GM21619 (cell line): ENCODE measurements around the gene TRAPPC14.
"Not testable (repeated sequence)": the region's sequence is repeated elsewhere in the genome, so short reads cannot be mapped to it uniquely, and the experiment has no call there.

Source experiments
- ATAC-seq: cut with Tn5 transposase; IDR thresholded peaks from one replicate; pipeline ENCODE4 v1.9.1; 2021; ENCODE audit not compliant: unreplicated experiment

The TRAPPC14 gene

DNA sequence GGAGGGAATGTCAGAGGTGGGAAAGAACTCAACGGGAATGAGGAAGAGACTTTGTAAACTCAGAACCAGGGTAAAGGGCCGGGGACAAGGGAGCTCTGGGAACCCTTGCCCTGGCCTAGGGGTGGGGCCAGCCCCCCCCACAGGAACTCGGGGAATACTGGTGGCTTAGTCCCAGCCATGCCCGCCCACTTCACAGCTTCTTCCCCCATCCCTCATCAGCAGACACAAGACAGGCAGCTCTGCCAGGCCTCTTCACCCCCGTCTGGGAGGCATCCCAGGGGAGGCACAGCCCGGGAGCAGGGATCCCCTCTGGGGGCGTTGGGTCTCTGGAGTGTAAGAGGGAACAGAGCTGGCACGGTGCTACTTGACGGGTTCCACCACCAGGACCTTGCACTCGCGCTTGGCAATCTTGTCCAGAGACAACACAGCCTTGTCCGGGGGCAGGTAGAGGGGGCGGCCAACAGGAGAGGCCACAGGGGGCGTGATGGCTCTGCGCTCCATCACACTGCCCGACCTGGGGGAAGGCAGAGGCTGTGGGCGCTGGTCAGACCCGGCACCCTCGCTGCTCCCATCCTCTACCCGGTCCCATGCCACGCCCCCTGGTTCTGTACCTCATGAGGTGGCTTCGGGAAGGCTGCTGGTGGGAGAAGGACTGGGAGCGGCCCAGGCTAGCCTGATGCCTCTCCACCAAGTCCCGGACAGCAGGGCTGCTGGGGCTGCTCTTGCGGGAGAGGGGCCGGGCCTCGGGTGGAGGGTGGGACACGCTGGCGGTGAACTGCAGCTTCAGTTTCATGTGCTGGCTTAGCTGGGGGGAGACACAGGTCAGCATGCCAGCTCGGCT is 3.7 kb downstream of the TRAPPC14 start:
- no peak for ATAC-seq

DNA sequence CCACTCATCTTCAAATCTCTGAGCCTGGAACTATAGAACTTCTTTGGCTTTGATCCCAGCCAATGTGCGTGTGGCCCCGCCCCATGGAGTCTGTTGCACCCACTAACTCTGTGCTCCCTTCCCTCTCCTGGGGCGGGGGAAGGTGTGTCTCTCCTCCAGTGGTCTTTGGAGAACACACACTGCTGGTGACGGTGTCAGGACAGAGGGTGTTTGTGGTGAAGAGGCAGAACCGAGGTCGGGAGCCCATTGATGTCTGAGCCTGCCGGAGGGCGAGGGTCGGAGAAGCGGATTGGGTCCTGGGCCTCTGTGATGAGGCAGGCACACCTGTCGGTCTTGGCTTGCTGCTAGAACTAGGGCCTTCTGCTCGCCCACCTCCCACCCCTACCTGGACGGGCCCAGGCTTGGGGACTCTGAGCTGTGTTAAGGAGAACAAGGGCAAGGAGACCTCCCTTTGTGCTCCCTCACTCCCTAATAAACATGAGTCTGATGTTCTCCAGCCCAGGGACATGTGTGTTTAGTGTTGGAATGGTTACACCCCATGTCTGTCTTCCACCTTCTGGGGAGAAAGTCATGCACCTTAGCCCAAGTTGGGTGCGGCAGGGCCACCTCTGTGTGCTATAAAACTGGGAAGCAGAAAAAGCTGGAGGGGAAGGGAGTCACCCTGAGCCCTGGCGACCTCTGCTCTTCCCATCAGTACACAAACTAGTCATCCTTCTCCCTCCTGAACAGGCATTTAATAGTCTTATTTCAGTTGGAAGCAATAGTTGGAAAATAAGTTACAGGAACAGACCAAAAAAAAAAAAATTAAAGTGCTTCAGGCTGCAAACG is 4.6 kb downstream of the TRAPPC14 start:
- ATAC-seq: no peak

DNA sequence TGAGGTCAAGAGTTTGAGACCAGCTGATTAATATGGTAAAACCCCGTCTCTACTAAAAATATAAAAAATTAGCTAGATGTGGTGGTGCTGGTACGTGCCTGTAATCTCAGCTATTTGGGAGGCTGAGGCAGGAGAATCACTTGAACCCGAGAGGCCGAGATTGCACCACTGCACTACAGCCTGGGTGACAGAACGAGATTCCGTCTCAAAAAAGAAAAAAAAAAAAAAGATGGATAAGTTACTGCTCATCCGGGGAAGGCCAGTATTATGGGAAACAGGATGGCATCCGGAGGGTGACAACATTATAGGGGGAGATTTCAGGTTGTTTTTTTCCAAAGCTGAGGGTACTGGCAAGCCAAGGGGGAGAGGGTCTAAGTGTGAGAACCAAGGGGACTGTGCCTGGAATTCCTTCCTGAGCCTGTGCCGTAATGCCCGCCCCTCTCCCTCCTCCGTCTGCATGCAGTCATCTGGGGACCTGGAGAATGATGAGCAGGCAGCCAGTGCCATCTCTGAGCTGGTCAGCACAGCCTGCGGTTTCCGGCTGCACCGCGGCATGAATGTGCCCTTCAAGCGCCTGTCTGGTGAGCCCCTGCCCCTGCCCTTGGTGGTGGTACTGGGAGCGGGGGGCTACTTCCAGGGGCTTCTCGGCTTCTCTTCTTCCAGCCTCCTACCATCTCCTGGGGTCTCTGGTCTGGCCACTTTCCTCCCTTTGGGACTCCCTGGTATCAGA is 5.4 kb downstream of the TRAPPC14 start:
- no peak for ATAC-seq

DNA sequence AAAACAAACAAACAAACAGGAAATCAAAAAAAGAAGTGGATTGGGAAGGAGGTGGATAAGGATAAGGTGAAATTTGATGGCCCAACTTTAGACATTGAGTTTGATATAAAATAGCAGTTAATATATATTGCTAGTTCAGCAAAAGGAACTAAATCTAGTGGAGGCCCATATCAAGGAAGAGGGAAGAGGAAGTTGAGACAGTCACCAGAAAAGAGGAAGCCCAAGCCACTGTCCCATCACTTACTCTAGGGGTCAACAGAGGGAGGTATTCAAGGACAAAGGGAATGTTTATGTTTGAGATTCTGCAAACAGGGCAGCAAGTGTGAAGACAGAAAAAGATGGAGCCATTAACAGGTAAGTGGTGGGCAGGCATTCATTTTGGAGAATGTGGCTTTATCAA is 6.1 kb downstream of the TRAPPC14 start:
- no peak for ATAC-seq

DNA sequence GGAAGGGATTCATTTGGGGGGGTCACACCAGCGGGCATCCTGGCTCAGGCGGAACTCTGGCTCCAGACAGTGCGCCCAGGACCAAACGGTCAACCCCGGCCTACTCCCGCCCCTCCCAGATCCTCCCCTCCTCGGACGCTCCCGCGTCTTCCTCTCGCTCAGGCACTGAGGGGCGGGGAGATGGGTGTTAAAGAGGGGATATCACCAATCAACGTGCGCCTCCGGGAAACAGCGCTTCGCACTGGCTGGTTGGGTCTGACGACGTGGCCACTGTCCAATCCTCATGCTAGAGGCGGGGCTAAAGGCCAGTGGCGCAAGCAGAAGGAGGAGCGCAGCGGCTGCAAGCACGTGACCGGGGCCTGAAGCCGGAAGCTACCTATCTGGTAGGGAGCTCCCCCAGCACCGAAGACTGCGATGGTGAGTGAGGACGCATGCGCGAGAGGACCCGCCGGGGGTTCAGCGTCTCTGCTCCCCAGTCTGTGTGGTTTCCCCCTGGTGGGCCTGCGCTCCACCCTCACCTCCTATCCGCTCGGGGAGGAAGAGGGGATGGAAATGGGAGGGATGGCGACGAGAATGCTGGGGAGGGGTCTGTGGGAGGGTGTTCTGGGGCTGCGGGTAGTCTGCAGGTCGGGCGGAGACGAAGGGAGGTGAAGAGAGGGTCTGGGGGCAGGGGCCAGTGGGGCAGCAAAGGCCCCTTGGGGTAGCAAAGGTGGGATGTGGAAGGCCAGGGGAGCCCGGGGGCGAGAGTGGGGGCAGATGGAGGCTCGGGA is 9.8 kb downstream of the TRAPPC14 start, which contains the start of gene LAMTOR4:
Gene LAMTOR4, plus strand, starts transcription at position 360 of the 770 bp plus-strand sequence. Its CDS starts 55 bp downstream, at position 415.
- peak; percentile 98 for ATAC-seq

DNA sequence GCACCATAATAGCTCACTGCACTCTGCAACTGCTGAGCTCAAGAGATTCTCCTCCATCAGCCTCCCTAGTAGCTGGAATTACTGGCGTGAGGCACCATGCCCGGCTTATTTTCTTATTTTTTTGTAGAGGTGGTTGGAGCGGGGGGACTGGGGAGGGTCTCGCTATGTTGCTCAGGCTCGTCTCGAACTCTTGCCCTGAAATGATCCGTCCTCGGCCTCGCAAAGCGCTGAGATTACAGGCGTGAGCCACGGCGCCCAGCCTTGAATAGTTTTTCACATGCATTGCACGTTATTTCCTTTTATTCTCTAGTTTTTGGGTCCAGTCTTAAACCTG is 10.3 kb downstream of the TRAPPC14 start:
- ATAC-seq: no peak

DNA sequence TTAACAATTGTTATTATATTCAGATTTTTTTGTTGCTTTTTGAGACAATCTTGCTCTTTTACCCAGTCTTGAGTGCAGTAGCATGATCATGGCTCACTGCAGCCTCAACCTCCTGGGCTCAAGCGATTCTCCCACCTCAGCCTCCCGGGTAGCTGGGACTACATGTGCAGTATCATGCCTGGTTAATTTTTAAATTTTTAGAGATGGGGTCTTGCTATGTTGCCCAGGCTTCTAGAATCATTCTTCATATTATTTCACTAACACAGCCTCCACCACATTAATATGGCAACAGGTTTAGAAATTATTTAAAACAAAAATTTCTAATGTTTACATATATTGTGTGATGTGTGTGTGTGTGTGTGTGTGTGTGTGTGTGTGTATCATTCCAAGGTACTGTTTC is 11.2 kb downstream of the TRAPPC14 start:
- no peak for ATAC-seq

DNA sequence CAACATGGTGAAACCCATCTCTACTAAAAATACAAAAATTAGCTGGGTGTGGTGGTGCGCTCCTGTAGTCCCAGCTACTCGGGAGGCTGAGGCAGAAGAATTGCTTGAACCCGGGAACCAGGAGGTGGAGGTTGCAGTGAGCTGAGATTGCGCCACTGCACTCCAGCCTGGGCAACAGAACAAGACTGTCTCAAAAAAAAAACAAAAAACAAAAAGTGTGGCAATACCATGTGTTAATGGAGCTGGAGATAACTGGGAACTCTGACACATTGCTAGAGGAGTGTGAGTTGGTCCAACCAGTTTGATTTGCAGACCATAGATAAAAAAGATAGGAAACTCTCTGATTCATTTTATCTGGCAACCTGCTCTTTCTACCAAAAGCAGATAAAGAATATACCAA is 12.2 kb downstream of the TRAPPC14 start:
- not testable (repeated sequence) for ATAC-seq

DNA sequence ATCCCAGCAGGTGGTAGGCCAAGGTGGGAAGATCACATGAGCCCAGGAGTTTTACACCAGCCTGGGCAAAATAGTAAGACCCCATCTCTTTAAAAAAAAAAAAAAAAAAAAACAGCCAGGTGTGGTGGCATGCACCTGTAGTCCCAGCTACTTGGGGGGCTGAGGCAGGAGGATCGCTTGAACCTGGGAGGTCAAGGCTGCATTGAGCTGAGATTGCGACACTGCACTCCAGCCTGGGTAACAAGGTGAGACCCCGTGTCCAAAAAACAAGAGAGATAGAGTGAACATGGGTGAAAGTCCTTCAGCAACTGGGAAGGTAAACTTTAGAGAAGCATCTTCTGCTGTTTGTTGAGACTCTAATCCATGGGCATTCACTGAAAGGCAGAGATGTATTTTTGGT is 16.1 kb downstream of the TRAPPC14 start:
- no peak for ATAC-seq

DNA sequence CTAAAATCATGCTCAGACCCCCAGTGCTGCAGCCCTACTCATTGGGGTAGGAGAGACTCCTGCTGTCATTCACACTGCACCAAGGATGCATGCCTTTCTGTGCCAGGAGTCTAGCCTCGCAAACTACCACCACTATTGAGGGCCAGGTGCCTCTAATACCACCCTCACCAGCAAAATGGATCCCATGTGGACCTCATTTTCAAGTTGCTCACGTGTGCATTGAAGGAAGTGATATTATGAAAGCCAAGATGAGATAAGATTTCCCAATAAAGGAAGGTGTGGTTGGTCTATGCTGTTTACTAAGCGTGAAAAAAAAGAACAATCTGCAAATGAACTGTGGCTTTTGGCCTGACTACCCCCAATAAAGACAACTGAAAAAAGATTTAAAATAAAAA is 17.0 kb downstream of the TRAPPC14 start:
- no peak for ATAC-seq

DNA sequence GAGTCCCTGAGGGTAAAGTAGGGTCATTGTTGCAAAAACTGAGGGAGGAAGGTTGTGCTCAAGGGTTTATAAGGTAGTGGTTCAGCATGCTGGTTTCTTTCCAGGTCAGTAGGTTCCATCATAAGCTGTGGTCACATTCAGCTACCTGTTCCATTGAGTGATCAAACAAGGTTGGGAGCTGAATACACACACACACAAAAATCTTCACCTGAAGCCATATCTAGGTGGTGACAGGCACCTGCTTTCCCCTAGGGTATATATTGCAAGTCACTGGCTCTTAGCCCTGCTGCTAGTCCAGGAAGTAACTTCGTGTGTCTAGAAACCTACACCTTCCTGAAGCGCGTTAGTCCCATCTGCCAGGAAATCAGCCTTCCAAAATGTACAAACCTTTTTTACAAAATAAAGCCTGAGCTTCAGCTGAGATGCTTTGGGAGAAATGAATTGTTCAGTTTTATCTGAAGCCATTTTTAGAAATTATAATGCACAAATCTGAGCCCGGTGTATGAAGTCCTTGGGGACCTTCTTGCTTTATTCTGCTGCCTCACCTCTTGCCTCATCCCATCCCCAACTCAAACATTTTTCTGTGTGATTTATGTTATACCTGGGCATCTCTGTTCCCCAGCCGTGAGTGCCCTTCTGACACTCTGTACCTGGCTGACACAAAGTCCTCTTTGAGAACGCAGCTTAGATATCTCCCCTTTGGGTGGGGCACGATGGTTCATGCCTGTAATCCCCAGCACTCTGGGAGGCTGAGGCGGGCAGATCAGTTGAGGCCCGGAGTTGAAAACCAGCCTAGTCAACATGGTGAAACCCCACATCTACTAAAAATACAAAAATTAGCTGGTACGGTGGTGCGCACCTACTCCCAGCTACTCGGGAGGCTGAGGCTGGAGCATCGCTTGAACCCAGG is 20.4 kb downstream of the TRAPPC14 start:
- ATAC-seq: no peak

DNA sequence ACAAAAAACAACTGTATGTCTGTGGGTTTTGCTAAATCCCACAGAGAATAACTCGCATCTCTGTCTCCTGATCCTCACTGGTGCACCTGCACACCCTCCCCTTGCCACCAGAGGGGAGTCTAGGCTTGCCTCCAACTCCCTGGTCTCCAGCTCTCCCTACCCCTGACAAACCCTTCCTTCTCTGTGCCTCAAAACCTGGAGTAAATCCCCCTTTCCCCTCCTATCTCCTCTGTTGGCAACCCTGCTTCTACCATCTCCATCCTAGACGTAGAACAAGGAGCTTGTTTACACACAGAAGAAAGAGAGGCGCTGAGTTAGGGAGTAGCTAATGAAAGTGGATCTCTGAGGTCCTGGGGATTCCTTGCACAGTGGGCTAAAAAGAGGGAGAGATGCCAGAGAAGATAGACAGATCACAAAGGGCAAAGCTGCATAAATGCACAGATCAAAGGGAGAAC is 25.8 kb downstream of the TRAPPC14 start:
- ATAC-seq: peak; percentile 69

DNA sequence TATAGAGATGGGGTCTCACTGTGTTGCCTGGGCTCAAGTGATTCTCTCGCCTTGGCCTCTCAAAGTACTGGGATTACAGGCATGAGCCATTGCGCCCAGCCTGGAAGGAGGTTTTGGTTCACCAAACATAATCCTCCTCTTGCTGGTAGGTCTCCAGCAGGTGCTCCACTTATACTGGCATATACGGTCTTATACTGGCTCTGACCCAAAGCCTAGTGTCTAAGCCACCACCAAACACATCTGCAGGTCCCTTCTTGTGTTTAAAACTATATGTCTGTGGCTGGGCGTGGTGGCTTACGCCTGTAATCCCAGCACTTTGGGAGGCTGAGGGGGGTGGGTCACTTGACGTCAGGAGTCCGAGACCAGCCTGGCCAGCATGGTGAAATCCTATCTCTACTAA is 26.4 kb downstream of the TRAPPC14 start:
- no peak for ATAC-seq

DNA sequence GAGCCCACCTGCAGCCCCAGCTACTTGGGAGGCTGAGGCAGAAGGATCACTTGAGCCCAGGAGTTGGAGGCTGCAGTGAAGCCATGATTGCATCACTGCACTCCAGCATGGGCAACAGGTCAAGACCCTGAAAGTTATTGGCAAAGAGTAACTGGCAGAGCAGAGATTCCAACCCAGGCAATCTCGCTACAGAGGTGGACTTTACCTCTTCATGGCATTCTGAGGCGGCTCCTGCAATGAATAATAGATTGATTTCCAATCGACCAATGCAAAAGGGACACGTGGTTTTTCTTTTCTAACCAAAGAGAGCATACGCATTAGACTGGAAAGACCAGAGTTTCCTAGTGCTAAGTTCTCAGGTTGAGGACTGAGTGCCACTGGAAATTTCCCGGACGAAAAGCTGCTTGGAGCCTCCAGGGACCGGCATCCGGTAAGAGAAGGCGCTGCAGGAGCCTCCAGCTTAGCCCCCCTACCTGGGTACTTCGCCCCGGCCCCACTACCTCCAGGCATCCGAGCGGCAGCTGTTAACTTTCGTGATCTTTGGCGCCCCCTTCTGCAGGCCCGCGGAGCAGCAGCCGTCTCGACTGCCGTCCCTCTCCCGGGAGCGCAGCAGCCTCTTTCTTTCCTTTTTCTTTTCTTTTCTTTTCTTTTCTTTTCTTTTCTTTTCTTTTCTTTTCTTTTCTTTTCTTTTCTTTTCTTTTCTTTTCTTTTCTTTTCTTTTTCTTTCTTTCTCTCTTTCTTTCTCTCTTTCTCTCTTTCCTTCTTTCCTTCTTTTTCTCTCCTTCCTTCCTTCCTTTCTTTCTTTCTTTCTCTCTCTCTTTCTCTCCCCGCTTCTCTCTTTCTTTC is 27.7 kb downstream of the TRAPPC14 start:
- ATAC-seq: no peak

DNA sequence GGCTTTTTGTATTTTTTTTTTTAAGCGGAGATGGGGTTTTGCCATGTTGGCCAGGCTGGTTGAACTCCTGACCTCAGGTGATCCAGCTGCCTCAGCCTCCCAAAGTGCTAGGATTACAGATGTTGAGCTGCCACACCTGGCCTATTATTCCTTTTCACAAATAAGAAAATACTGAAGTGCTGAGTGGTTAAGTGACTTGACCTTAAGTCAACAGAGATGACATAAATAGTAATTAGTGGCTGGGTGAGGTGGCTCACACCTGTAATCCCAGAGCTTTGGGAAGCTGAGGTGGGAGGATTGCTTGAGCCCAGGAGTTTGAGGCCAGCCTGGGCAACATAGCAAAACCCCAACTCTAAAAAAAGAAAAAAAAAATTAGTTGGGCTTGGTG is 28.3 kb downstream of the TRAPPC14 start:
- not testable (repeated sequence) for ATAC-seq

DNA sequence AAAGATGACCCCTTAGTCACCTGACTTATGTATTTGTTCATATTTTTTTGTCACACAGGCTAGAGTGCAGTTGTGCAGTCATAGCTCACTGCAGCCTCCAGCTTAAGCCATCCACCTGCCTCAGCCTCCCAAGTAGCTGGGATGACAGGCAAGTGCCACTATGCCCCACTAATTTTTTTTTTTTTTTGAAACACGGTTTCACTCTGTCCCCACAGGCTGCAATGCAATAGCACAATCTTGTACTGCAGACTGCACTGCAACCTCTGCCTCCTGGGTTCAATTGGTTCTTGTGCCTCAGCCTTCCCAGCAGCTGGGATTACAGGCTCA is 29.9 kb downstream of the TRAPPC14 start:
- ATAC-seq: no peak

DNA sequence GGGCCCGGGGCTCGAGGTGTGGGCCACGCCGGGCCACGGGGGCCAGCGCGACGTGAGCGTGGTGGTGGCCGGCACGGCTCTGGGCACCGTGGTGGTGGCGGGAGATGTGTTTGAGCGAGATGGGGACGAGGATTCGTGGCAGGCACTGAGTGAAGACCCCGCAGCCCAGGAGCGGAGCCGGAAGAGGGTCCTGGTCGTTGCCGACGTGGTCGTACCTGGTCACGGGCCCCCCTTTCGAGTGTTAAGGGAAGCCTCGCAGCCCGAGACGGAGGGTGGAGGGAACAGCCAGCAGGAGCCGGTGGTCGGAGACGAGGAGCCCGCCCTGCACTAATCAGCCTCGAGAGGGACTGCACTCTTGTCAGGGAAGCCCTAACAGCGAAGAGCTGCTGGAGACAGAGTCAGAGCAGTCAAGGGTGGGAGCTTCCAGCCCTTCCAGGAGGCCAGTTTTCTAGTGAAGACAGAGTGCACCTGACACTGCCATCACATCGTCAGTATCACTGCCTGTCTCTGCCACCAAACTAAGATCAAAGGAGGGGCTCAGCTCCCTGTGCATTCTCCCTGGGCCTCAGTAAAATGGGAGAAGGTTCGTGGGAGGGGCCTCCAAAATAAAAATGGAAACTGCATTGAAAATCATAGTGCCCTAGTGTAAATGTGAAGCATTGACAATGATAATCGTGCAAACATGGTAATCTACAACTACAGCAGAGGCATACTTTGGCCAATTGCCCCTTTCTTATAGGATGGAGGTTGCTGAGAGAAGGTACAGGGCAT is 30.5 kb downstream of the TRAPPC14 start:
- ATAC-seq: no peak
